22Rv1 (cell line): Measurements from ENCODE around the gene MAST2.

Experiments used
- ZFX ChIP-seq: fragments of 450-650 bp; IDR thresholded peaks from 2 replicates; pipeline ENCODE4 v1.6.1; 2017; ENCODE audit warnings: antibody characterized with exemption, borderline replicate concordance
- TF ChIP-seq, protein P1 (sequence below): fragments of 450-650 bp; IDR thresholded peaks from 2 replicates; pipeline ENCODE4 v1.5.1; 2017; ENCODE audit warnings: mild to moderate bottlenecking

DNA sequence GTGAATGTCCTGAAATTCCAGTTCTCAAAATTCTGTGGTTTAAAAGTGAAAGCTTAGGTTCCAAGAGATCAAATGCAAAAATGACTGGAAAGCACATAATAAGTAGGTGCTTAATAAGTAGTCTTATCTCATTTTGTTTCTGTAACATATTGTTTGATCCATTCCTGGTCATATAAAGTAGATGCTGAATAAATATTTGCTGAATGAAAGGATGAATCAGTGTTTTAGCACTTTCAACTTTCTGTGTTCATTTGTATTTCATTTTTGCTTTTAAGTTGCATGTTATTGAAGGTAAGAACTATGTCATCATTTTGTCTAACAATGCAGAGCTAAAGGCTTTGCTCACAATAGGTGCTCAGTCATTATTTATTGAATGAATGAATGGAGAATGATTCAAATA is 6.3 kb downstream of the MAST2 start:
- TF ChIP-seq, protein P1, sequence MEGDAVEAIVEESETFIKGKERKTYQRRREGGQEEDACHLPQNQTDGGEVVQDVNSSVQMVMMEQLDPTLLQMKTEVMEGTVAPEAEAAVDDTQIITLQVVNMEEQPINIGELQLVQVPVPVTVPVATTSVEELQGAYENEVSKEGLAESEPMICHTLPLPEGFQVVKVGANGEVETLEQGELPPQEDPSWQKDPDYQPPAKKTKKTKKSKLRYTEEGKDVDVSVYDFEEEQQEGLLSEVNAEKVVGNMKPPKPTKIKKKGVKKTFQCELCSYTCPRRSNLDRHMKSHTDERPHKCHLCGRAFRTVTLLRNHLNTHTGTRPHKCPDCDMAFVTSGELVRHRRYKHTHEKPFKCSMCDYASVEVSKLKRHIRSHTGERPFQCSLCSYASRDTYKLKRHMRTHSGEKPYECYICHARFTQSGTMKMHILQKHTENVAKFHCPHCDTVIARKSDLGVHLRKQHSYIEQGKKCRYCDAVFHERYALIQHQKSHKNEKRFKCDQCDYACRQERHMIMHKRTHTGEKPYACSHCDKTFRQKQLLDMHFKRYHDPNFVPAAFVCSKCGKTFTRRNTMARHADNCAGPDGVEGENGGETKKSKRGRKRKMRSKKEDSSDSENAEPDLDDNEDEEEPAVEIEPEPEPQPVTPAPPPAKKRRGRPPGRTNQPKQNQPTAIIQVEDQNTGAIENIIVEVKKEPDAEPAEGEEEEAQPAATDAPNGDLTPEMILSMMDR = no peak
- no peak for TF ChIP-seq ZFX
